Measurements from ENCODE around the gene SPEF1. TPM values are rescaled to one million over a fixed set of nuclear protein-coding genes. Genes with fewer than 3 reads are reported as not detected.

Gene SPEF1
- total and polyA plus RNA-seq, 2 of the 13 experiments (the other 11 are each of a cell fraction or from before 2014, with no cell fraction given) = 0.11 to 0.27 TPM

DNA sequence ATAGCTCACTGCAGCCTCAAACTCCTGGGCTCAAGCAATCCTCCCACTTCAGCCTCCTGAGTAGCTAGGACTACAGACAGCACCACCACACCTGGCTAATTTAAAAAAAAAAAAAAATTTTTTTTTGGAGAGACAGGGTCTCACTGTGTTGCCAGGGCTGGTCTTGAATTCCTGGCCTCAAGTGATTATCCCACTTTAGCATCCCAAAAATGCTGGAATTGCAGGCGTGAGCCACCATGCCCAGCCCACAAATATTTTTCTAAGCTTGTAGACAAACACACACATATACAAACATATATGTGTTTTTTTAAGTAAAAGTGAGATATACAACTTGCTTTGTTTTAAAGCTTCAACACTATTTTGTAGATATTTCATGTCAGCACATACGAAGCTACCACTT is 38.0 kb downstream of the SPEF1 start (continued):
- TF ChIP-seq, protein P1, sequence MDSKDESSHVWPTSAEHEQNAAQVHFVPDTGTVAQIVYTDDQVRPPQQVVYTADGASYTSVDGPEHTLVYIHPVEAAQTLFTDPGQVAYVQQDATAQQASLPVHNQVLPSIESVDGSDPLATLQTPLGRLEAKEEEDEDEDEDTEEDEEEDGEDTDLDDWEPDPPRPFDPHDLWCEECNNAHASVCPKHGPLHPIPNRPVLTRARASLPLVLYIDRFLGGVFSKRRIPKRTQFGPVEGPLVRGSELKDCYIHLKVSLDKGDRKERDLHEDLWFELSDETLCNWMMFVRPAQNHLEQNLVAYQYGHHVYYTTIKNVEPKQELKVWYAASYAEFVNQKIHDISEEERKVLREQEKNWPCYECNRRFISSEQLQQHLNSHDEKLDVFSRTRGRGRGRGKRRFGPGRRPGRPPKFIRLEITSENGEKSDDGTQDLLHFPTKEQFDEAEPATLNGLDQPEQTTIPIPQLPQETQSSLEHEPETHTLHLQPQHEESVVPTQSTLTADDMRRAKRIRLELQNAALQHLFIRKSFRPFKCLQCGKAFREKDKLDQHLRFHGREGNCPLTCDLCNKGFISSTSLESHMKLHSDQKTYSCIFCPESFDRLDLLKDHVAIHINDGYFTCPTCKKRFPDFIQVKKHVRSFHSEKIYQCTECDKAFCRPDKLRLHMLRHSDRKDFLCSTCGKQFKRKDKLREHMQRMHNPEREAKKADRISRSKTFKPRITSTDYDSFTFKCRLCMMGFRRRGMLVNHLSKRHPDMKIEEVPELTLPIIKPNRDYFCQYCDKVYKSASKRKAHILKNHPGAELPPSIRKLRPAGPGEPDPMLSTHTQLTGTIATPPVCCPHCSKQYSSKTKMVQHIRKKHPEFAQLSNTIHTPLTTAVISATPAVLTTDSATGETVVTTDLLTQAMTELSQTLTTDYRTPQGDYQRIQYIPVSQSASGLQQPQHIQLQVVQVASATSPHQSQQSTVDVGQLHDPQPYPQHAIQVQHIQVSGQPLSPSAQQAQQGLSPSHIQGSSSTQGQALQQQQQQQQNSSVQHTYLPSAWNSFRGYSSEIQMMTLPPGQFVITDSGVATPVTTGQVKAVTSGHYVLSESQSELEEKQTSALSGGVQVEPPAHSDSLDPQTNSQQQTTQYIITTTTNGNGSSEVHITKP (CRISPR knock-in tag; IDR thresholded peaks at IDR 0.05; ENCODE audit: low read depth) = no peak
- TF ChIP-seq, protein P2, sequence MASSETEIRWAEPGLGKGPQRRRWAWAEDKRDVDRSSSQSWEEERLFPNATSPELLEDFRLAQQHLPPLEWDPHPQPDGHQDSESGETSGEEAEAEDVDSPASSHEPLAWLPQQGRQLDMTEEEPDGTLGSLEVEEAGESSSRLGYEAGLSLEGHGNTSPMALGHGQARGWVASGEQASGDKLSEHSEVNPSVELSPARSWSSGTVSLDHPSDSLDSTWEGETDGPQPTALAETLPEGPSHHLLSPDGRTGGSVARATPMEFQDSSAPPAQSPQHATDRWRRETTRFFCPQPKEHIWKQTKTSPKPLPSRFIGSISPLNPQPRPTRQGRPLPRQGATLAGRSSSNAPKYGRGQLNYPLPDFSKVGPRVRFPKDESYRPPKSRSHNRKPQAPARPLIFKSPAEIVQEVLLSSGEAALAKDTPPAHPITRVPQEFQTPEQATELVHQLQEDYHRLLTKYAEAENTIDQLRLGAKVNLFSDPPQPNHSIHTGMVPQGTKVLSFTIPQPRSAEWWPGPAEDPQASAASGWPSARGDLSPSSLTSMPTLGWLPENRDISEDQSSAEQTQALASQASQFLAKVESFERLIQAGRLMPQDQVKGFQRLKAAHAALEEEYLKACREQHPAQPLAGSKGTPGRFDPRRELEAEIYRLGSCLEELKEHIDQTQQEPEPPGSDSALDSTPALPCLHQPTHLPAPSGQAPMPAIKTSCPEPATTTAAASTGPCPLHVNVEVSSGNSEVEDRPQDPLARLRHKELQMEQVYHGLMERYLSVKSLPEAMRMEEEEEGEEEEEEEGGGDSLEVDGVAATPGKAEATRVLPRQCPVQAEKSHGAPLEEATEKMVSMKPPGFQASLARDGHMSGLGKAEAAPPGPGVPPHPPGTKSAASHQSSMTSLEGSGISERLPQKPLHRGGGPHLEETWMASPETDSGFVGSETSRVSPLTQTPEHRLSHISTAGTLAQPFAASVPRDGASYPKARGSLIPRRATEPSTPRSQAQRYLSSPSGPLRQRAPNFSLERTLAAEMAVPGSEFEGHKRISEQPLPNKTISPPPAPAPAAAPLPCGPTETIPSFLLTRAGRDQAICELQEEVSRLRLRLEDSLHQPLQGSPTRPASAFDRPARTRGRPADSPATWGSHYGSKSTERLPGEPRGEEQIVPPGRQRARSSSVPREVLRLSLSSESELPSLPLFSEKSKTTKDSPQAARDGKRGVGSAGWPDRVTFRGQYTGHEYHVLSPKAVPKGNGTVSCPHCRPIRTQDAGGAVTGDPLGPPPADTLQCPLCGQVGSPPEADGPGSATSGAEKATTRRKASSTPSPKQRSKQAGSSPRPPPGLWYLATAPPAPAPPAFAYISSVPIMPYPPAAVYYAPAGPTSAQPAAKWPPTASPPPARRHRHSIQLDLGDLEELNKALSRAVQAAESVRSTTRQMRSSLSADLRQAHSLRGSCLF (CRISPR knock-in tag; IDR thresholded peaks at IDR 0.05; ENCODE audit: borderline replicate concordance) = no peak
- no peak for TF ChIP-seq RBM22 (optimal IDR thresholded peaks at IDR 0.05; ENCODE audit: low read length)
